GM10248 (cell line): ENCODE results near the gene BAX.

Experiments
- CTCF ChIA-PET: fragments of 300-600 bp; sonication (Branson Sonifier 250); formaldehyde crosslinking; extraction: SDS; loops from one replicate; lab custom pipeline; 2021; ENCODE audit warnings: antibody characterized with exemption; lab: Yijun Ruan, JAX
- POLR2A ChIA-PET: fragments of 350-650 bp; sonication (Branson Sonifier 250); formaldehyde crosslinking; extraction: SDS; loops from one replicate; lab custom pipeline; 2020; ENCODE audit warnings: antibody characterized with exemption; lab: Yijun Ruan, JAX
- DNase-seq: peaks from one replicate; pipeline ENCODE4 v3.0.0; 2012; ENCODE audit errors: extremely low spot score
- TF ChIP-seq, protein P1 (sequence below): IDR thresholded peaks from 2 replicates; pipeline ENCODE4 v1.5.1; 2012; ENCODE audit warnings: mild to moderate bottlenecking, low read depth; ENCODE audit errors: extremely low read depth, missing control alignments, control extremely low read depth

The BAX gene

DNA sequence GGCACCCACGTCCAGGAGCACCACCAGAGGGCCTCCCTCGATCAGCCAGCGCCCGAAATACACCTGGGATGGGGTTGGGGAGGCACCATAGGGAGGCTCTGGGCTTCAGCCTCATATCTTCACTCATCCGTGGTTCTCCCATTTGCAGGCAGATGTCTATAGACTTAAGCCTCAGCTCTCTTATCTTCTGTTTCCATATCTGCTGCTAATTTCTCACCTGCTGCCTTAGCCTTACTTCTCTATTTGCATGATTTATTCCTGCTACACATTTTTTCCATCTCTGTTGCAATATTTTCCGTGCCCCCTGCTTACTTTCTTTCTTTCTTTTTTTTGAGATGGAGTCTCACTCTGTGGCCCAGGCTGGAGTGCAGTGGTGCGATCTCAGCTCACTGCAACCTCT lies 32.6 kb downstream of the BAX start:
- POLR2A ChIA-PET: interaction anchor here (0.7 to 2.1 kb wide), 2 partner anchors 8 to 21 kb away, joined by 3 to 11 read pairs; partner anchors contain the start of gene FTL
- no peak for DNase-seq
- CTCF ChIA-PET: interaction anchor here (1.6 to 1.9 kb wide), 2 partner anchors 13 to 14 kb away, joined by 3 to 11 read pairs; no protein-coding TSS in a partner anchor

DNA sequence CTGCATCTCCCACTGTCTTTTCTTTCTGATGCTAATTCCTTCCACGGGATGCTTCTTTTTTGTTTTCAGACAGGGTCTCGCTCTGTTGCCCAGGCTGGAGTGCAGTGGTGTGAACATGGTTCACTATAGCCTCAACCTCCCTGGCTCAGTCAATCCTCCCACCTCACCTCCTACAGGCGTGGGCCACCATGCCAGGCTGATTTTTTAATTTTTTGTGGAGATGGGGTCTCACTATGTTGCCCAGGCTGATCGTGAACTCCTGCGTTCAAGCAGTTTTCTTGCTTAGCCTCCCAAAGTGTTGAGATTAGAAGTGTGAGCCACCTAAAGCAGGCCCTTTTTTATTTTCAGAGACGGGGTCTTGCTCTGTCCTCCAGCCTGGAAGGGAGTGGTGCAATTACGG lies 33.6 kb downstream of the BAX start:
- no peak for DNase-seq
- ChIA-PET POLR2A (interaction anchor here (0.7 kb wide), 1 partner anchor 9 kb away, joined by 3 read pairs; no protein-coding TSS in a partner anchor), CTCF (interaction anchor here (1.1 to 1.6 kb wide), 3 partner anchors 9 to 201 kb away, joined by 3 to 5 read pairs (median 4); no protein-coding TSS in a partner anchor)
- TF ChIP-seq, protein P1, sequence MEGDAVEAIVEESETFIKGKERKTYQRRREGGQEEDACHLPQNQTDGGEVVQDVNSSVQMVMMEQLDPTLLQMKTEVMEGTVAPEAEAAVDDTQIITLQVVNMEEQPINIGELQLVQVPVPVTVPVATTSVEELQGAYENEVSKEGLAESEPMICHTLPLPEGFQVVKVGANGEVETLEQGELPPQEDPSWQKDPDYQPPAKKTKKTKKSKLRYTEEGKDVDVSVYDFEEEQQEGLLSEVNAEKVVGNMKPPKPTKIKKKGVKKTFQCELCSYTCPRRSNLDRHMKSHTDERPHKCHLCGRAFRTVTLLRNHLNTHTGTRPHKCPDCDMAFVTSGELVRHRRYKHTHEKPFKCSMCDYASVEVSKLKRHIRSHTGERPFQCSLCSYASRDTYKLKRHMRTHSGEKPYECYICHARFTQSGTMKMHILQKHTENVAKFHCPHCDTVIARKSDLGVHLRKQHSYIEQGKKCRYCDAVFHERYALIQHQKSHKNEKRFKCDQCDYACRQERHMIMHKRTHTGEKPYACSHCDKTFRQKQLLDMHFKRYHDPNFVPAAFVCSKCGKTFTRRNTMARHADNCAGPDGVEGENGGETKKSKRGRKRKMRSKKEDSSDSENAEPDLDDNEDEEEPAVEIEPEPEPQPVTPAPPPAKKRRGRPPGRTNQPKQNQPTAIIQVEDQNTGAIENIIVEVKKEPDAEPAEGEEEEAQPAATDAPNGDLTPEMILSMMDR: no peak

More for the DNA sequence above, 32.6 kb downstream of the BAX start:
- TF ChIP-seq, protein P1: no peak

DNA sequence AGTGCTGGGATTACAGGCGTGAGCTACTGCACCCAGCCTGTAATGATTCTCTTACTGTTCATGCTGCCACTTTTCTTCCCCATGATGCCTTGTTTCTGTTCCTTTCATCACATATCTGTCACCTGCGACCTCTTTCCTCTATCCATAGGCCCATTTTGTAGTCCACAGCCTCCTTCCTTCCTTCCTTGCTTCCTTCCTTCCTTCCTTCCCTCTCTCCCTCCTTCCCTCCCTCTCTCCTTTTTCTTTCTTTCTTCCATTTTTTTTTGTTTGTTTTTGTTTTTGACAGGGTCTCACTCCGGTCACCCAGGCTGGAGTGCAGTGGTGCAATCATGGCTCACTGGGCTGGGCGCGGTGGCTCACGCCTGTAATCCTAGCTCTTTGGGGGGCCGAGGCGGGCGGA lies 34.2 kb downstream of the BAX start:
- DNase-seq: no peak
- TF ChIP-seq, protein P1: no peak
- POLR2A ChIA-PET: interaction anchor here (0.6 to 0.7 kb wide), 2 partner anchors 10 to 108 kb away, joined by 3 to 5 read pairs; no protein-coding TSS in a partner anchor
- CTCF ChIA-PET: interaction anchor here (0.9 to 1.6 kb wide), 4 partner anchors 9 to 201 kb away, joined by 3 to 5 read pairs (median 4); no protein-coding TSS in a partner anchor

DNA sequence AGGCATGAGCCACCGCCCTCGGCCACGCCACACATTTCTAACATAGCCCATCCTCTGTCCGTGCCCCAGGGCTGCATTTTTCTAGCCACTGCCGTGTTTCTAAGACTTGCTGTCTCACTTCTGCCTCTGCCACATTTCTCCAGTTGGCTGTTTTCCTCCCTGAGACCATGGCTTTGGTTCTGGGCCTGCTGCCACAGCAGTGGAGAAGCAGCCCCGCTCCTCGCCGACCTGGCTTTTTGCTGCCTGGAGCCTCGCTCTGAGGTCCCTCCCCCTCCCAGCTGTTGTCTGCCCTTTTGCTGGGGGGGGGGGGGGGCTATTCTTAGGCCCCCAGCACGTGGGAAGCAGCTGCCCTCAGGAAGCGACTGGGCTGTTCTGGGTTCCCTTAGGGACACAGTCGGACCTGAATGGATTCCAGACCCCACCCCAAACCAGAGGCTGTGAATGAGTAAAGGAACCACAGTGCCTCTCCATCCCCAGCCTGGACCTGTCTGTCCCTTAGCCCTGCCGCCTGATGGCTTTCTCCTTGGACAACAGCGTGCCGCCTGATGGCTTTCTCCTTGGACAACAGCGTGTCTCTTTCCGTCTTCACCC lies 35.1 kb downstream of the BAX start:
- no peak for DNase-seq

DNA sequence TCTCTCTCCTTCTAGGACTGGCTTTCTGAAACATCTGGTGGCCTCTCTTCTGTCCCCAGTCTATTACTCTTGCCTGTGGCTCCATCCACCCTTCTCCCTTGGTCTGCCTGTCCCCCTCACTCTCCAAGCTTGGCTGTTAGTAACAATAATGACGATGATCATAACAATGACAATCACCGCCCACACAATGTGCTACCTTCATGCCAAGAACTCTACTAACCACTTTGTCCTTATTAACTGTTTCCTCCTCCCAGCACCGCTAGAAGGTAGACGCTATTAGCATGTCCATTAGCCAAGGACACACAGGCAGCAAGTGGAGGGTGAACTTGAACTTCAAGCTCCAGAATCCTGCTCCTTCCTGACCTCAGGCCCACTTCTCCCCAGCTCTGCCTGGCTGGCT lies 35.7 kb downstream of the BAX start:
- no peak for DNase-seq
- POLR2A ChIA-PET: interaction anchor here (0.6 to 0.9 kb wide), 3 partner anchors 11 to 782 kb away, joined by 3 read pairs; no protein-coding TSS in a partner anchor
- TF ChIP-seq, protein P1: no peak
- CTCF ChIA-PET: interaction anchor here (2.0 to 4.5 kb wide), 4 partner anchors 10 to 147 kb away, joined by 9 to 129 read pairs (median 38); no protein-coding TSS in a partner anchor

More for the DNA sequence above, 35.1 kb downstream of the BAX start:
- TF ChIP-seq, protein P1: no peak
- ChIA-PET POLR2A (interaction anchor here (0.6 kb wide), 3 partner anchors 31 to 782 kb away, joined by 3 to 5 read pairs (median 4); no protein-coding TSS in a partner anchor), CTCF (interaction anchor here (0.9 to 4.5 kb wide), 7 partner anchors 8 to 202 kb away, joined by 3 to 129 read pairs (median 5); no protein-coding TSS in a partner anchor)

DNA sequence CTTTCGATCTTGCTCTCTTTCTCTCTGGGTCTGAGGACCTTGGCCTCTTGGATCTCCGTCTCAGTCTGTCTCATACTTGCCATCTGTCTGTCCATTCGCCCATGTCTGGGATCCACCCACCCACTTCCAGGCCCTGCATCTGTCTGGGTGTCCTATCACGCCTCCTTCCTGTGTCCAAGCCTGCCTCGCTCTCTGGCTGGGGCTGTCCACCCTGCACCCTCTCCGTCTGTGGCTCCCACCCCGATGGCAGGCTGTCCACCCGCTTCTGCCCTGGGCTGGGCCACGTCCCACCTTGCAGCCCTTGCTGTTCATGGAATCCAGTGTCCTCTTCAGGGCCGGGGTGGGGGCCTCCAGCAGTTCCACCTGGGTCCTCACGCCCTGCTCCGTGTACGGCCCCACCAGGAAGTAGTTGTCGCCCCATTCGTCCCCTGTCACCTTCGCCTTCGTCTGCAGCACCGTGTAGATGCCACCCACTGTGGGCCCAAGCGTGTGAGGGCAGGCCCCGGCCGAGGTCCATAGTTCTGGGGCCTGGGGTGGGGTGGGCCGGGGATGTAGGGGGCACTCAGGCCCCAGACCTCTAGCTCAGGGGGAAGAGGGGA lies 36.4 kb downstream of the BAX start:
- CTCF ChIA-PET: interaction anchor here (1.2 to 4.5 kb wide), 7 partner anchors 9 to 203 kb away, joined by 3 to 129 read pairs (median 14); no protein-coding TSS in a partner anchor
- POLR2A ChIA-PET: interaction anchor here (0.9 kb wide), 2 partner anchors 12 to 25 kb away, joined by 3 read pairs; no protein-coding TSS in a partner anchor

More for the DNA sequence above, 36.4 kb downstream of the BAX start:
- no peak for DNase-seq
- TF ChIP-seq, protein P1: no peak
